ENCODE measurements around the gene TRIOBP. TPM values are rescaled to one million over a fixed set of nuclear protein-coding genes. Genes with fewer than 3 reads are reported as not detected.

Gene TRIOBP
- total and polyA plus RNA-seq, 3 experiments from 2014 or later = 13.6 to 26.7 (median 26.1) TPM

DNA sequence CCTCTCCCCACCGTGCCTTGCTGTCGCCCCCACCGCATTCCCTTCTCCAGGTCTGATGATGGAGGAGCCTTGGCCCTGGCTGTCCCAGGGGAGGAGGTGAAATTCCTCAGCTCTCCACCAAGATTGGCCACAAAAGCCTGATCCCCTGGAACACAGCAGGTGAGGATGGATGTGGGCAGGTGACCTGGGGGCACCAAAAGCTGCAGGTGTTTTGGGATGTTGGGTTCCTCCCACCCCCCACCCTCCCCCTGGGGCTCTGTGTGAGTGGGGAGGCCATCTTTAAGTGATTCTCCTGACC is 639 bp downstream of the TRIOBP start:
- H3K9me3 Mint-ChIP-seq = no peaks in the 10 kb centered on the region
- no peak overlapping the region for H3K4me3 Mint-ChIP-seq
- Histone ChIP-seq H3K27ac (ENCODE audit: low read depth, low read length) (no peak overlapping the region), H3K36me3 (ENCODE audit: insufficient read depth, low read length) (peaks cover 3% of the 10 kb centered on the region), H3K4me3 (ENCODE audit: low read length) (no peak overlapping the region), H3K27me3 (ENCODE audit: insufficient read depth, low read length, poor library complexity, severe bottlenecking) (no peaks in the 10 kb centered on the region), H3K4me1 (ENCODE audit: insufficient read depth, low read length) (peaks cover 7% of the 10 kb centered on the region), H3K9me3 (ENCODE audit: low read length) (no peaks in the 10 kb centered on the region)
- DNase-seq = no peak
- H3K27ac Mint-ChIP-seq = no peak overlapping the region
- H3K4me1 Mint-ChIP-seq = peaks cover 8 to 13% (median 11%) of the 10 kb centered on the region in 3 donors
- ChIA-PET POLR2A (interaction anchor here (0.6 kb wide), 3 partner anchors 10 to 91 kb away, joined by 4 read pairs; no protein-coding TSS in a partner anchor), CTCF (interaction anchor here (1.6 kb wide), 2 partner anchors 12 to 54 kb away, joined by 3 to 4 read pairs; partner anchors contain the start of gene NOL12)
- peaks cover 7 to 29% (median 11%) of the 10 kb centered on the region in 3 donors for H3K36me3 Mint-ChIP-seq
- no peaks in the 10 kb centered on the region for H3K27me3 Mint-ChIP-seq

DNA sequence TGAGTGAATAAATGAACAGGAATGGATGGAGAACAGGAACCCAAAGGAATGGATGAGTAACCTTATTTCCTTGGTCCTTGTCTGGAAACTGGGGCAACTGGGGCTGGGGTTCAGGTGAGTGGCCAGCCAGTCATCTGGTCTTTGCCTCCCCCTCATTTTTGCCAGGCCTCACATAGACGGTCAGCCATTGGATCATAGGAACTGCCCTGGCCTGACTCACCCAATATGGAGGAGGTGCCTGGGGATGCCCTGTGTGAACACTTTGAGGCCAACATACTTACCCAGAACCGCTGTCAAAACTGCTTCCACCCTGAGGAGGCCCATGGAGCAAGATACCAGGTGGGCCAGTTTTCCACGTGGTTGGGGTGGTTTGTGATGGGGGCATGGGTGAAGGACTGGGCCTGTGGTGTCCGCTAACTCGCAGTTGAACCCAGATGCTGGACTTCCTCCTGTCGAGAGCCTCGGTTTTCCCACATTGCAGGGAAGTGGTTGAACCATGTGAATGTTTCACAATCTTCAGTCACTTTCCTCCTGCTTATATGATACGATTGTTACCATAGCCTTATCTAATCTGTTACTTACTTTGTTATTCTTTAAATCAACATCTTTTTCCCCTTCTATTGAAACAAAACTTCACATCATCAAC is 4.4 kb downstream of the TRIOBP start:
- Histone ChIP-seq H3K27ac (ENCODE audit: low read depth, low read length) (no peak overlapping the region), H3K4me1 (ENCODE audit: insufficient read depth, low read length) (peaks cover 1% of the 10 kb centered on the region), H3K9me3 (ENCODE audit: low read length) (no peaks in the 10 kb centered on the region), H3K4me3 (ENCODE audit: low read length) (no peak overlapping the region), H3K36me3 (ENCODE audit: insufficient read depth, low read length) (no peaks in the 10 kb centered on the region), H3K27me3 (ENCODE audit: insufficient read depth, low read length, poor library complexity, severe bottlenecking) (no peaks in the 10 kb centered on the region)
- peak overlapping the region in 1 of 8 donors; percentile 72 for H3K27ac Mint-ChIP-seq
- peaks cover 2 to 8% (median 4%) of the 10 kb centered on the region in 3 donors for H3K4me1 Mint-ChIP-seq
- H3K36me3 Mint-ChIP-seq = peaks cover 0 to 20% (median 13%) of the 10 kb centered on the region in 3 donors
- POLR2A ChIA-PET = no interaction called here
- H3K27me3 Mint-ChIP-seq = peaks cover 0 to 1% of the 10 kb centered on the region in 2 donors
- no peaks in the 10 kb centered on the region for H3K9me3 Mint-ChIP-seq
- CTCF ChIA-PET = no interaction called here
- H3K4me3 Mint-ChIP-seq = no peak overlapping the region
- no peak for DNase-seq

DNA sequence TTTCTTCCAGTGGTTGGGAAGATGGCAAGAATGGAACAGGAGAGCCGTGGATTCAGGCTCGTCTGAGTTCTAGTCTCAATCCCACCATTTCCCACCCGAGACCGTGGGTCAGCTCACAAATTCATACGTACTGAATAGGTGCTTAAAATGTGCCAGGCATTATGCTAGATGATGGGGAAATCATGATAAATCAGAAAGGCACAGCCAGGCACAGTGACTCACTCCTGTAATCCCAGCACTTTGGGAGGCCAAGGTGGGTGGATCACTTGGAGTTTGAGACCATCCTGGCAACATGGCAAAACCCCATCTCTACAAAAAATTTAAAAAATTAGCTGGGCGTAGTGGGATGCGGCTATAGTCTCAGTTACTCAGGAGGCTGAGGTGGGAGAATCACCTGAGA is 7.1 kb downstream of the TRIOBP start:
- Mint-ChIP-seq H3K4me1 (no peaks in the 10 kb centered on the region), H3K27ac (no peak overlapping the region), H3K36me3 (peaks cover 0 to 25% (median 13%) of the 10 kb centered on the region in 3 donors), H3K4me3 (no peak overlapping the region), H3K9me3 (no peaks in the 10 kb centered on the region), H3K27me3 (peaks cover 0 to 1% of the 10 kb centered on the region in 2 donors)
- Histone ChIP-seq H3K27me3 (ENCODE audit: insufficient read depth, low read length, poor library complexity, severe bottlenecking) (no peaks in the 10 kb centered on the region), H3K4me1 (ENCODE audit: insufficient read depth, low read length) (no peaks in the 10 kb centered on the region), H3K36me3 (ENCODE audit: insufficient read depth, low read length) (no peaks in the 10 kb centered on the region), H3K9me3 (ENCODE audit: low read length) (no peaks in the 10 kb centered on the region), H3K27ac (ENCODE audit: low read depth, low read length) (no peak overlapping the region), H3K4me3 (ENCODE audit: low read length) (no peak overlapping the region)
- CTCF ChIA-PET = no interaction called here
- POLR2A ChIA-PET = no interaction called here
- DNase-seq = no peak

DNA sequence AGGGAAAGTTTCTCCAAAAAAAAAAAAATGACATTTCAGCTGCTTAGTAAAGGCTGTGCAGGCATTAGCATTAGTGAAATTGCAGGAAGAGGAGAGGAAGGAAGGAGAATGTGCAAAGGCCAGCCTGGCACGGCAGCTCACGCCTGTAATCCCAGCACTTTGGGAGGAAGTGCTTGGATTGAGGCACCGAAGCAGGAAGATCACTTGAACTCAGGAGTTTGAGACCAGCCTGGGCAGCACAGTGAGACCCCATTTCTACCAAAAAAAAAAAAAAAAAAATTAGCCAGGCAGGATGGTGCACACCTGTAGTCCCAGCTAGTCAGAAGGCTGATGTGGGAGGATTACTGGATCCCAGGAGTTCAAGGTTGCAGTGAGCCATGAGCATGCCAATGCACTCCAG is 7.8 kb downstream of the TRIOBP start:
- Mint-ChIP-seq H3K4me1 (no peaks in the 10 kb centered on the region), H3K27me3 (peaks cover 0 to 1% of the 10 kb centered on the region in 2 donors), H3K36me3 (peaks cover 0 to 25% (median 13%) of the 10 kb centered on the region in 3 donors), H3K27ac (no peak overlapping the region), H3K4me3 (no peak overlapping the region), H3K9me3 (no peaks in the 10 kb centered on the region)
- DNase-seq = no peak
- CTCF ChIA-PET = no interaction called here
- no peaks in the 10 kb centered on the region for H3K36me3 ChIP-seq (ENCODE audit: insufficient read depth, low read length)
- no peak overlapping the region for H3K4me3 ChIP-seq (ENCODE audit: low read length)
- H3K27ac ChIP-seq (ENCODE audit: low read depth, low read length) = no peak overlapping the region
- H3K4me1 ChIP-seq (ENCODE audit: insufficient read depth, low read length) = no peaks in the 10 kb centered on the region
- H3K9me3 ChIP-seq (ENCODE audit: low read length) = no peaks in the 10 kb centered on the region
- H3K27me3 ChIP-seq (ENCODE audit: insufficient read depth, low read length, poor library complexity, severe bottlenecking) = no peaks in the 10 kb centered on the region
- POLR2A ChIA-PET = no interaction called here

DNA sequence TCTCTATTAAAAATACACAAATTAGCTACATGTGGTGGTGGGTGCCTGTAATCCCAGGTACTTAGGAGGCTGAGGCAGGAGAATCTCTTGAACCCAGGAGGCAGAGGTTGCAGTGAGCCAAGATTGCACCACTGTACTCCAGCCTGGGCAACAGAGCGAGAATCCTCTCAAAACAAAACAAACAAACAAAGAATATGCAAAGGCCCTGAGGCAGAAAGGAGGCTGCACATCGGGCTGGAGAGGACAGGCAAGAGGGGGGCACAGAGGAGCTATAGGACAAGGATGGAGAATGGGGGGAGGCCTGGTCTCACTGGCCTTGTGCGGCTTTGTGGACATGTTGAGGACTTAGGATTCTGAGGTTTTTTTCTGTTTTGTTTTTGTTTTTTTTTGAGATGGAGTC is 8.4 kb downstream of the TRIOBP start:
- ChIA-PET POLR2A (no interaction called here), CTCF (no interaction called here)
- no peak overlapping the region for H3K4me3 Mint-ChIP-seq
- no peaks in the 10 kb centered on the region for H3K9me3 Mint-ChIP-seq
- no peak overlapping the region for H3K4me3 ChIP-seq (ENCODE audit: low read length)
- H3K27ac ChIP-seq (ENCODE audit: low read depth, low read length) = no peak overlapping the region
- no peaks in the 10 kb centered on the region for H3K36me3 ChIP-seq (ENCODE audit: insufficient read depth, low read length)
- H3K27me3 ChIP-seq (ENCODE audit: insufficient read depth, low read length, poor library complexity, severe bottlenecking) = no peaks in the 10 kb centered on the region
- no peak for DNase-seq
- H3K9me3 ChIP-seq (ENCODE audit: low read length) = no peaks in the 10 kb centered on the region
- peaks cover 0 to 27% (median 15%) of the 10 kb centered on the region in 3 donors for H3K36me3 Mint-ChIP-seq
- H3K4me1 Mint-ChIP-seq = no peaks in the 10 kb centered on the region
- no peaks in the 10 kb centered on the region for H3K4me1 ChIP-seq (ENCODE audit: insufficient read depth, low read length)
- H3K27me3 Mint-ChIP-seq = peaks cover 0 to 1% of the 10 kb centered on the region in 2 donors
- H3K27ac Mint-ChIP-seq = no peak overlapping the region

DNA sequence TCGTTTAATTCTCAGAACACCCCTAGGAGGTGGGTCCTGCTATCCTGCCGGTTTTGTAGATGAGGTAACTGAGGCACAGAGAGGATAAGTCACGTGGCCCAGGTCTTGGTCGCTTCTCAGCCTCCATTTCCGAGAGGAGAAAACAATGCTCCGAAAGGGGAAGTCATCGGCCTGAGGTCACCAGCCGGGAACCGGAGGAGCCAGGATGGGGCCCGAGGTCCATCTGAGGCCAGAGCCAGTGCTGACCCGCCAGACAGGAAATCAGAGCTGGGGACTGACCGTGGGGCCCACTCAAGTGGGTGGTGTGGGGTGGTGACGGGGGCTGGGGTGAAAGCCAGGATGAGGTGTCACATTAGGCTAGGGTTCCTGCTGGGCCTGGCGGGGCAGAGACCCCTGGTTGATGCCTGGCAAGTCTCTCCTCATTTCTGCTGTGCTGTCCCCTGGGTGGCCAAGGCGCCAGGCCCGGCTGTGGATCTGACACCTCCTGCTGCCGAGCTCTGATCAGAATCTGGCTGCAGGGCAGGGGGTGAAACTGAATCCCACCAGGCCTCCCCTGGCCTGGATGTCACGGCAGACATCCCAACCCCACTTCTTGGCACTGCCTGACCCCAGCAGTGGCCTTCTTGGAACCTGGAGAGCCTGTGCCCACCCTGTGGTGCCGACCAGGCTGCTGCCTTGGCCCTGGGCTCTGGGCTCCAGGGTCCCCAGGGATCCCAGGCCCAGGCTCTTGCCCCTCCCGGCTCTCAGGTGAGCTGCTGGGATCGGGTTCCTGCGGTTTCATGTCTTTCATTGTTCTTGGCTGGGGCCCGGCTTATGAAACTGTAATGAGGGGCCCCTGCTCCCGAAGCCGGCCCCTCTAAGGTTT is 12.0 kb downstream of the TRIOBP start:
- no peak overlapping the region for H3K4me3 Mint-ChIP-seq
- ChIA-PET POLR2A (no interaction called here), CTCF (no interaction called here)

DNA sequence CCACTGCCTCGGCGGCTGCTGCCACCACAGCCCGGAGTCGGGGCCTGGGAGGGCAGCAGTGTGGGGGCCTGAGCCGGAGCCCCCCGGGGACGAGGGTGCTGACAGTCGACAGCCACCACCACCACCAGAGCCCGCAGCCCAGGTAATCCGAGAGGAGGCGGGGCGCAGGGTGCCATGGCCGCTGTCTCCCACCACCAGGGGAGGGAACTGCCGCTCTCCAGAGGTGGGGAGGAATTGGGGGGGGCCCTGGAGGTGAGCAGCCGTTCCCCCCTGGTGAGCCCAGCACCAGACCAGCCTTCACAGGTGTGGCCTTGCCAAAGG is 12.6 kb downstream of the TRIOBP start:
- H3K4me3 Mint-ChIP-seq = no peak overlapping the region
- H3K4me1 Mint-ChIP-seq = no peaks in the 10 kb centered on the region
- H3K4me1 ChIP-seq (ENCODE audit: insufficient read depth, low read length) = no peaks in the 10 kb centered on the region
- peaks cover 0 to 1% of the 10 kb centered on the region in 2 donors for H3K27me3 Mint-ChIP-seq
- no peak overlapping the region for H3K27ac Mint-ChIP-seq
- DNase-seq = no peak
- no peak overlapping the region for H3K27ac ChIP-seq (ENCODE audit: low read depth, low read length)
- no peaks in the 10 kb centered on the region for H3K9me3 Mint-ChIP-seq
- H3K27me3 ChIP-seq (ENCODE audit: insufficient read depth, low read length, poor library complexity, severe bottlenecking) = no peaks in the 10 kb centered on the region
- CTCF ChIA-PET = no interaction called here
- no peaks in the 10 kb centered on the region for H3K9me3 ChIP-seq (ENCODE audit: low read length)
- no peaks in the 10 kb centered on the region for H3K36me3 ChIP-seq (ENCODE audit: insufficient read depth, low read length)
- peaks cover 0 to 17% (median 10%) of the 10 kb centered on the region in 3 donors for H3K36me3 Mint-ChIP-seq
- POLR2A ChIA-PET = no interaction called here
- H3K4me3 ChIP-seq (ENCODE audit: low read length) = no peak overlapping the region

More for the DNA sequence above, 12.0 kb downstream of the TRIOBP start:
- Histone ChIP-seq H3K27me3 (ENCODE audit: insufficient read depth, low read length, poor library complexity, severe bottlenecking) (no peaks in the 10 kb centered on the region), H3K4me1 (ENCODE audit: insufficient read depth, low read length) (no peaks in the 10 kb centered on the region), H3K36me3 (ENCODE audit: insufficient read depth, low read length) (no peaks in the 10 kb centered on the region), H3K27ac (ENCODE audit: low read depth, low read length) (no peak overlapping the region), H3K4me3 (ENCODE audit: low read length) (no peak overlapping the region), H3K9me3 (ENCODE audit: low read length) (no peaks in the 10 kb centered on the region)
- Mint-ChIP-seq H3K27me3 (peaks cover 0 to 1% of the 10 kb centered on the region in 2 donors), H3K36me3 (peaks cover 0 to 19% (median 11%) of the 10 kb centered on the region in 3 donors), H3K9me3 (no peaks in the 10 kb centered on the region), H3K4me1 (no peaks in the 10 kb centered on the region), H3K27ac (peak overlapping the region in 1 of 8 donors; percentile 75)
- DNase-seq = no peak

DNA sequence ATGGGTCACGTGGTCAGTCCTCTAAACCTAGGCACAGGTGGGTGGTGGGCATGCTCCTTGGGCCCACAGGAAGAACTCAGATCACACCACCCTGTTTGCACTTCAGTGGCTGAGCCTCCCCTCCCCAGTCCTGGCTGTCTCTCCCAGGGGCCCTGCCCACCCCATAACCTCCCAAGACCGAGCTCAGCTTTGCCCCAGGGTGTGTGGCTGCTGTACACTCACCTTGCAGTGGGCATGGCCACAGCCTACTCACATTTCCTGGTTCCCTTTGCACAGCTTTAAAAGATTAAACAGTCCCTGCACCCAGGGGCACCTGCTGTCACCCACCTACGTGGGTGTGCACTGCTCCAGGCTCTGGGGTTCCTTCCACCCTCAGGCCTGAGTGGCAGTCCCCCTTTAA is 13.8 kb downstream of the TRIOBP start:
- Mint-ChIP-seq H3K27ac (no peak overlapping the region), H3K4me1 (no peaks in the 10 kb centered on the region), H3K4me3 (no peak overlapping the region), H3K27me3 (peaks cover 0 to 1% of the 10 kb centered on the region in 2 donors), H3K36me3 (peaks cover 0 to 14% (median 7%) of the 10 kb centered on the region in 3 donors), H3K9me3 (no peaks in the 10 kb centered on the region)
- POLR2A ChIA-PET = no interaction called here
- H3K4me3 ChIP-seq (ENCODE audit: low read length) = no peak overlapping the region
- no peak for DNase-seq
- CTCF ChIA-PET = no interaction called here
- H3K9me3 ChIP-seq (ENCODE audit: low read length) = no peaks in the 10 kb centered on the region
- H3K4me1 ChIP-seq (ENCODE audit: insufficient read depth, low read length) = no peaks in the 10 kb centered on the region
- no peaks in the 10 kb centered on the region for H3K27me3 ChIP-seq (ENCODE audit: insufficient read depth, low read length, poor library complexity, severe bottlenecking)
- H3K27ac ChIP-seq (ENCODE audit: low read depth, low read length) = no peak overlapping the region
- H3K36me3 ChIP-seq (ENCODE audit: insufficient read depth, low read length) = no peaks in the 10 kb centered on the region

Measured in CD8-positive, alpha-beta memory T cell (primary cell).